Activated CD4-positive, alpha-beta T cell treated with anti-CD3 and anti-CD28 coated beads, Interleukin-2, amount 50 U/mL, for 24 hours (primary cell): ENCODE results near the gene CSF1R.

ENCODE experiments used
- DNase-seq, 2 donors: peaks; one replicate each; pipeline ENCODE4 v3.0.0-alpha.2; 2020; ENCODE audit warnings: low read depth in 1 of 2, low spot score in 1 of 2

Gene CSF1R

GRCh38 chr5:150120617-150121447 is 34.5 kb upstream of the CSF1R start:
- no peak for DNase-seq

GRCh38 chr5:150120062-150120441 is 33.7 kb upstream of the CSF1R start:
- DNase-seq: no peak

DNA sequence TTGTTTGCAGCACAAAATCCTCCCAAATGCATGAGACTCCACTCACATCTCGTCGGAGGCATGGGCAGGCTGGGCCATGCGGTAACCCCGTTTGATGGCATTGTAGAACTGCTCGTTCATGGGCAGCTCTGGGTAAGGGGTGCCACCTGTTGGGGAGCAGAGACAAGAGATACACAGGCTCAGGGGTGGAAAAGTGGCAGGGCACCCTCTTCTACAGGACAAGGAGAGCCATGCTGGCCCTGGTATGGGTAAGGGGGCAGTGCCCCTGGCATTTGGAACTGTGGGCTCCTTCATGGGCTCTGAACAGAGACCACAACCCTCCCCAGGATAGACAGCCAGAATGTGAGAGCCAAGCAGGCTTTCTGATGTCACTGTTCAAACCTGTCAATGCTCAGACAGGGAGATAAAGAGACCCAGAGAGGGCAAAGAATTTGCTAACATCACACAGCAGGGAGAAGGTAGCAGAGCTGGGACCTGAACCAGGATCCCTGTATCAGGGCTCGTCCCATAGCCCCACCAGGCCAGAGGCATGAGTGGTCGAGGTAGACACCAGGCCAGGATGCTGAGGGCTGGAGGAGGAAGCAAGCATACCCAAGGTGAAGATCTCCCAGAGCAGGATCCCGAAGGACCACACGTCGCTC is 33.2 kb upstream of the CSF1R start:
- no peak for DNase-seq

DNA sequence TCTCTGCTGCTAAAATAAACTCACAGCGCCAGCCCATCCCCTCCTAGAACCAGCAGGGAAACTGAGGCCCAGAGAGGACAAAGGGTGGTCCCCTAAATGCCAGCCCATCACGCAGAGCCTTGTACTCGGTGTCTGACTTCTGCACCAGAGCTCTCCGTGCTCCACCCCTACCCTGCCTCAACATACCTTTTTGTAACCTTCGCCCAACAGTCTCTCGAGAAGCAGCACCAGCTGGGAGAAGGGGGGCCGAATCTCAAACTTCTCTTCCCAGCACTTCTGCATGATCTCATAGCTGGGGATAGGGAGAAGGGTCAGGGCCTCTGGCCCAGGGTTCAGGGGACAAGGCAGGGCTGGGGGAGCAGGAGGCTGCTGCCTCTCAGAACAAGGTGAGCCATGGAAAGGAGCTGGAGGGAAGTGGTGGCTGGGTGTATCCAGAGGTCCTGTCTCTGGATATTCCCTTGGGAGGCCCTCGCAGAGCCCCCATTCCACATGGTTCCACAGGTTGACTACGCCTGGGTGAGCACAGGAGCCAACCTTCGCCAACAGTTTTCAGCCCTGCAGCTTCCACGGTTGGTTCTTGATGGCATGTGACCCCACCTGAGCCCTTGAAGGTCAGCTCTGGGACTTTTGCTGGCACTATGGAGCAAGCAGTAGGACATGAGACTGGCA is 32.3 kb upstream of the CSF1R start:
- no peak for DNase-seq

GRCh38 chr5:150117945-150118560 is 31.7 kb upstream of the CSF1R start:
- DNase-seq: no peak

DNA sequence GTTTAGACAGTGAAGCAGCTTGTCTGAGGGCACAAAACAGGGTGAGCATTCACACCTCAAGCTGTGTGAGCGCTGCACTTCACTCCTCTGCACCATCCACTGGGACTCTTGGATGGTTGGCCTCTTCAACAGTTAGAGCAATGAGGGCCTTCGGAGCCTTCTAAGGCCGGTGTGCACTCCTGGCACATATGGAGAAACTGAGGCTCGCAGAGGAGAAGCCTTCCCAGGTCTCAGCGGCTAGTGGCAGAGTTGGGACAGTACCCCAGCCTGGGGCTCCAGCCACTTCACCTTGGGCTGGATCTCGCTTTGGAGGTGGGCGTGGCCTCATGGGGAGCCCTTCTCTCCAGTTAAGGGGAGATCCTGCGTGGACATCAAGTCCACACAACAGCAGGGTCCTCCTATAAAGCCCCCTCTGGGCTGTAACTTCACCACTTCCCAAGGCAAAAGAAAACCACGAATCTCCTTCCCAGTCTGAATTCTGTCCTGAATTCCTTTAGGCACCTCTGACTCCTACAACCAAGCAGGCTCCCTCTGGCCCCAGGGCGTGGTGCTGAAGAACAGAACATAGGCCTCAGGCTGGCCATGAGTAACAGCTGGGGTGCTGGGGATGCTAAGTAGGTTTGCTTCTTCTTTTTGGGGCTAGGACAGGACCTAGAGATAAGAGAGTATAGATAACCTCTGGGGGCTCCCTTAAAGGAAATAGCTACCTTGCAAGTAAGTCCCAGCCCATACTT is 30.5 kb upstream of the CSF1R start:
- DNase-seq: no peak

DNA sequence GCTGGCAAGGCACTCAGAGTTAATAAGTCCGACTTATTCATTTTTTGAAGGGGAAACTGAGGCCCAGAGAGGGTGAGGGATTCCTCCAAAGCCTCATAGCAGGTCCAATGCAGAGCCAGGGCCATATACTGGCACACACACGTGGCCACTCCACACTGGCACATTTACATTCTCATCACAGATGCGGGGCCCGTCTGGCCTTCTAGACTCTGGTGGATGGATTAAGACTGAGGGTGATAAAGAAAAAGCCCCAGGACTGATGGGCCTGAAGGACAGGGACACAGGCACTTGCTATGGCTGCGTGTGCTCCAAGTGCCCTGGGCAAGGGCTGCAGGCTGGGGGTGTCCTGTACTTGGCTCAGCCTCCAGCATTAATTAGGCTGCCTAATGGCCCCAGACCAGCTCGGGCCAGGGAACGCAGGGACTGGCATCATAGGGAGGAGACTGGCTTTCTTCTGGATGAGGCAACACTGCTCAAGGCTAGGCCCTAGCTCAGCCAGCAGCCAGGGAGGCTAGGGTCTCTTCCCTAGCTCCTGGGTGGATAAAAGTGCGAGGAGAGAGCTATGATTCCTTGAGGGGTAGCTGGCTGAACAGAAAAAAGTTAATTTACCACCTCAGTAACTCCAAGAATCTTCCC is 28.5 kb upstream of the CSF1R start:
- DNase-seq: no peak

GRCh38 chr5:150114102-150114641 is 27.8 kb upstream of the CSF1R start:
- no peak for DNase-seq

DNA sequence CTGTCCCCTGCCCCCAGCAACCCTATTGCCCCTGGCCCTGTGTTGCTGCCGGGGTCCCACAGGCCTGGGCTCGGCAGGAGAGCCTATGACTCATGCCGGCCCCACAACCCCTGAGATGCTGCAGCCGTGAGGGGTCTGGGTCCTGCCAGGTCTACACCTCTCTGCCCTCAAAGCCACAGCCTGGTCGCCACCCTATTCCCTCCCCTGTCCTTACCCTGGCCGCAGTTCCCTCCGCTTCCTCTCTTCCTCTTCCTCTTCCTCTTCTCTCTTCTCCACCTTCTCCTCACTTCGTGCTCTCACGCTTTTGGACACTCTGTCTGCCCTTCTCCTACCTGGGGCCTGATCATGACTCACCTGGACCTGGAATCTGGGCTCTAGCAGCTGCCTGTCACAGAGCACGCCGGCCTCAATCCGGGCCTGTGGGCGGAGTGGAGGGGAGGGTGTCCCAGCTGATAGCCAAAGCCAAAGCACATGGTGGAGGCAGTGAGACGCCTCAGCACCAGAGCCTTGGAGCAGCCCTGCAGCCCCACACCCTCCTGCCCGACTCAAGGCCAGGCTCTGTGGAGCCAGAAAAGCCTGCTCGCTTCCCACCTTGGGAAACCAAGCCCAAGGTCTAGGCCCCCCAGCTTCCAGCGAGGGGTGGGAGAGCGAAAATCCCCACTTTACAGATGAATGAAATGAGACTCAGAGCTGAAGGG is 26.8 kb upstream of the CSF1R start:
- no peak for DNase-seq

- no peak for DNase-seq
These were observed 26.1 kb upstream of the CSF1R start for GRCh38 chr5:150112201-150113046.

- no peak for DNase-seq
These were observed 24.8 kb upstream of the CSF1R start for GRCh38 chr5:150111122-150111521.

DNA sequence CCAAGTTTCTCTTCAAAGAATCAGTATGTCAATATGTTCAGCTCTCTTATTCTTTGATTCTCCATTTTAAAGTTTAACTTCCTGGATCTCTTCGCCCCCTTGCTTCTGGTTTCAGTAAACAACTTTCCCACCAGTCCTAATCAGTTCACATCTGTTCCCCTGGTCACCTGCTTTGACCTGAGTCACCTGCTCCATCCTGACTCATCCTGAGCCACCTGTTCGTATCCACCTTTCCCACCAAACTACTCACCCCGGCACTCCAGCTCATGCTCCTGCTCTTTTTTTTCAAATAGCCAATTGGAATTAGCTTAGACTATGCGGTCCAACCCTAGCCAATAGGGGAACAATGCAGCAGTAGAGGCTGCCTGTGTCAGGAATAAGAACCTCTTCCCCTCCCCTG is 23.6 kb upstream of the CSF1R start:
- no peak for DNase-seq

DNA sequence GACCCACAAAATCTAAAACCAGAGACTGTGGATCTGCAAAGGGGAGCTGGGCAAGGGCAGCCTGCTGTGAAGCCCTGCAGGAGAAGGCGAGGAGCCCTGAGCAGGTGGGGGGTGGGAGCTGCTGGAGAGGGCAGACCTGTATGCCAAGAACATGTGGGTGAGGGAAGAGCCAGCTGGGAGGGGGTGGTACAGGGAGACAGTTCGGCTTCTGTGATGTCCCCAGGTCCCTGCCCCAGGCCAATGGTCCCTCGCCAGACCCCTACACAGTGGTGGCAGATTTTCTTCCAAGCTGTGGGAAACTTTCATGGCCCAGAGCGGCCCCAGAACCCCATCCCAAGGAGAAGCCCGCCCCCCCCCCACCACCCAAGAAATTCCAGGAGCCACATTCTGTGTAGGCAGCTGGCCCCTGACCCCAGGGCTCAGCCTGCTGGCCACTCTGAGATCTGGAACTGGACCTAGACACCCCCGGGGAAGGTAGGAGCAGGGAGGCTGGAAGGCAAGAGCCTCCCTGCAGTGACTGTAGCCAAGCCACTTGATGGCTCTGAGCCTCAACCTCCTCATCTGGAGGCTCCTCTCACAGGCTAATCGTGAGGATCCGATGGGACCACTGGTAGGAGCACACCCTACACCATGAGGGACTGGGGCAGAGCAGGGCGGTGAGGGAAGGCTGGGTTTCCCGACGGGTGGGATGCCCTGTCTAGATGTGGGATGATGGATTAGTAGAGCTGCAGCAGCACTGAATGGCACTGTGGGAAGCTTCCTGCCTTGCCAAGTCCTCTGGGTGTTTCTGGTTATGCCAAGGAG is 22.6 kb upstream of the CSF1R start:
- DNase-seq: no peak

DNA sequence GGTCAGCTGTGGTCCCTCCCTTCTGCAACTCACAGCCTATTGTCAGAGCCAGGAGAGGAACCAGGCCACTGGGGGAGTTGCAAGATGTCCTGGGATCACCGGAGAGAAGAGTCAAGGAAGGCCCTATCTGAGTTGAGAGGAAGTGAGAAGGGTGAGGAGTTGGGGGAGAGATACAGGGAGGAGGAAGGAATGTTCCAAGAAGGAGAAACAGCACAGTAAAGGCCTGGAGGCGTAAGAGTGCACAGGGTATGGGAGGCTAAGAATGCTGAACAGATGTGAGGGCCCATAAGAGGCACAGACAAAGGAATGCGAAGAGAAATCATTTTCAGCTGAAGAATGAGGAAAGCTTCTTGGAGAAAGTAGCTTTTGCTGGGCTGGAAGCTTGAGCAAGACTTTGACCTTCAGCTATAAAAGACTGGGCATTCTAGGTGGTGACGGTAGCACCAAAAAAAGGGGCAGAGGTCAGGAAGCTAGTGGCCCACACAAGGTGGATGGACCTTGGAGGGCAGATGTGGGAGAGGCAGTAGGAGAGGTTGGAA is 21.6 kb upstream of the CSF1R start:
- DNase-seq: no peak

DNA sequence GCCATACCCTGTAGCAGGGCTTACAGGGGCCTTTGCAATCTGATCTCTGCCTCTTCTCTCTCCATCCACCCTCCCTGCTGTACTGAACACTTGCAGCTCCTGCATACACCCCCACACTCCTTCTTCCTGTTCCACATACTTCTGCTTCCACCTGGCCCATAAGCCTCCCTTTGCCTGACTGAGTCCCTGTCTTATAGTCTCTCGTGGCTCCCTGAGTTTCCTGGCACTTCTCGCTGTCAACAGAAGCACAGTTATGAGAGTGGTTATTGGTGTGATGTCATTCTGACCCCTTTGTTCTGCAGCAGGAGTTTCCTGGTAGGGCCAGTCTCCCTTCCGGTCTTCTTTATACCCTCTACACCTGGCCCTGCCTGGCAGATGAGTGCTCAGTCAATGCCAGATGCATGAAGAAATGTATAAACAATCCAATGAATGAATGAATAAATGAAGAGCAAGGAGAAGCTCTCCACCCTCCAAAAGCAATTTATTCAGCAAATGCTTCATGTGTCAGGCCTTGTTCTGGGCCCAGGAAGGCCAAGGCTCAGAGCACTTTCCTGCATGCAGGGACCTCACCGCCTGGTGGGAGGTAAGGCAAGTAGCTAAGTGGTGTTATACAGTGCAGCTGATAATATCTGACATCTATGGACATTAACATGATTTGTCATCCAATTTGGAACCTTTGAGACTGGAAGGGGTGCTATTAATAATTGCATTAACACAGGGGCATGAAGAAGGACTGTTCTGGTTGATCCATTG is 20.5 kb upstream of the CSF1R start:
- DNase-seq: no peak

DNA sequence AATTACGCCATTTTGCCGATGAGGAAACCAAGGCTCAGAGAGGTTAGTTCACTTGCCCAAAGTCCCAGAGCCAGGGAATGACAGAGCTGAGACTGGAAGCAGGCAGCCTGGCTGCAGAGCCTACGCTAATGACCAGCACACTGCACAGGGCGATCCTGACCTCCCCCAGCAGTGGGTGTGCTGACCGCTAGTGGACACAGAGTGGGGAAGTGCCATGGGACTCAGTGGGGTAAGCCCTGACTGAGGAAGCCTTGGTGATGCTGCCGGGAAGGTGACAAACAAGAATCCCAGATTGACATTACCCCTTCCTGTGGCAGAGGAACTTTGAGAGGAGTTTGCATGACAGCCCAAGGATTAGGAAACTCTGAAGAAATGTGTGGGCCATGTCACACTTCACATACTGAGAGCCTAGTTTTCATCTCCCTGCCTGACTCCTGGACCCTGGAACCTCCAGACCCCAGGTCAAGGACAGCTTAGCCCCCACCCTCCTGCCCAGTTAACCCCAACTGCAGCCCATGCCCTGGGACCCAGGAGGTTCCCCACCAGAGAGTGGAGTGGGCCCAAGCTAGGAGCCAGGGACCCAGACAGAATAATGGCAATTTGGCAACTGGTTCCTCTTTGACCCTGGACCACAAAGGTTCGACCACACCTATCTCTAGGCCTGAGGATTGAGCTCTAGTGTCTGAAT is 19.7 kb upstream of the CSF1R start:
- DNase-seq: no peak

DNA sequence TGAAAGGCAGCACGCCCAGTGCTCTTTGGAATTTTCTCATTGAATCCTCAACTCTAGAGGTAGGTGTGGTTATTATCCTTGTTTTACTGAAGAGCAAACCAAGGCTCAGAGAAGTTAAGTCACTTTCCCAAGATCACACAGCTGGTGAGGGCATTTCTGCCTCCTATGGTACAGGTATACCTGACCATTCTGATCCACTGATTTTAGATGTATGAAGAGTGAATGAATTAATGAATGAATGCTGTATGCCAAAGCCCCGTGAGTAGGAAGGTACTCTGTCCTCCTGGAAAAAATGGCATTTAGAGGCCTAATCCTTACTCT is 18.2 kb upstream of the CSF1R start:
- no peak for DNase-seq
